Fibroblast of lung (primary cell): Measurements from ENCODE around the gene RNASE7.

Source experiments
- EZH2 ChIP-seq: IDR thresholded peaks from 2 replicates; pipeline ENCODE4 v1.5.1; 2012; ENCODE audit warnings: low read length, control low read depth, mild to moderate bottlenecking; ENCODE audit errors: missing control alignments
- TF ChIP-seq, protein P1 (sequence below), 2 donors: IDR thresholded peaks in 1 of 2; conservative IDR thresholded peaks in 1 of 2; 1 replicate in 1 of 2; 2 replicates in 1 of 2; pipeline ENCODE4 v1.5.1; 2011 to 2012; ENCODE audit warnings: low read length in 2 of 2, control low read depth in 1 of 2, inconsistent platforms in 1 of 2, low read depth in 1 of 2, mild to moderate bottlenecking in 1 of 2

DNA sequence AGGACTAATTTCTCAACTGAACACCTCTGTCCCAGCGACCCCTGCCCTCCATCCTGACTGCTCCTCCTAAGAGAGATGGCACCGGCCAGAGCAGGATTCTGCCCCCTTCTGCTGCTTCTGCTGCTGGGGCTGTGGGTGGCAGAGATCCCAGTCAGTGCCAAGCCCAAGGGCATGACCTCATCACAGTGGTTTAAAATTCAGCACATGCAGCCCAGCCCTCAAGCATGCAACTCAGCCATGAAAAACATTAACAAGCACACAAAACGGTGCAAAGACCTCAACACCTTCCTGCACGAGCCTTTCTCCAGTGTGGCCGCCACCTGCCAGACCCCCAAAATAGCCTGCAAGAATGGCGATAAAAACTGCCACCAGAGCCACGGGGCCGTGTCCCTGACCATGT is 756 bp downstream of the RNASE7 start:
- TF ChIP-seq EZH2: no peak
- TF ChIP-seq, protein P1, sequence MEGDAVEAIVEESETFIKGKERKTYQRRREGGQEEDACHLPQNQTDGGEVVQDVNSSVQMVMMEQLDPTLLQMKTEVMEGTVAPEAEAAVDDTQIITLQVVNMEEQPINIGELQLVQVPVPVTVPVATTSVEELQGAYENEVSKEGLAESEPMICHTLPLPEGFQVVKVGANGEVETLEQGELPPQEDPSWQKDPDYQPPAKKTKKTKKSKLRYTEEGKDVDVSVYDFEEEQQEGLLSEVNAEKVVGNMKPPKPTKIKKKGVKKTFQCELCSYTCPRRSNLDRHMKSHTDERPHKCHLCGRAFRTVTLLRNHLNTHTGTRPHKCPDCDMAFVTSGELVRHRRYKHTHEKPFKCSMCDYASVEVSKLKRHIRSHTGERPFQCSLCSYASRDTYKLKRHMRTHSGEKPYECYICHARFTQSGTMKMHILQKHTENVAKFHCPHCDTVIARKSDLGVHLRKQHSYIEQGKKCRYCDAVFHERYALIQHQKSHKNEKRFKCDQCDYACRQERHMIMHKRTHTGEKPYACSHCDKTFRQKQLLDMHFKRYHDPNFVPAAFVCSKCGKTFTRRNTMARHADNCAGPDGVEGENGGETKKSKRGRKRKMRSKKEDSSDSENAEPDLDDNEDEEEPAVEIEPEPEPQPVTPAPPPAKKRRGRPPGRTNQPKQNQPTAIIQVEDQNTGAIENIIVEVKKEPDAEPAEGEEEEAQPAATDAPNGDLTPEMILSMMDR (conservative IDR thresholded peaks at IDR 0.05 in 1 of 2, IDR thresholded peaks at IDR 0.05 in 1 of 2; ENCODE audit: low read depth in 1 of 2, low read length in 2 of 2): no peak
